ENCODE results near the gene DRD3.

The DRD3 gene

DNA sequence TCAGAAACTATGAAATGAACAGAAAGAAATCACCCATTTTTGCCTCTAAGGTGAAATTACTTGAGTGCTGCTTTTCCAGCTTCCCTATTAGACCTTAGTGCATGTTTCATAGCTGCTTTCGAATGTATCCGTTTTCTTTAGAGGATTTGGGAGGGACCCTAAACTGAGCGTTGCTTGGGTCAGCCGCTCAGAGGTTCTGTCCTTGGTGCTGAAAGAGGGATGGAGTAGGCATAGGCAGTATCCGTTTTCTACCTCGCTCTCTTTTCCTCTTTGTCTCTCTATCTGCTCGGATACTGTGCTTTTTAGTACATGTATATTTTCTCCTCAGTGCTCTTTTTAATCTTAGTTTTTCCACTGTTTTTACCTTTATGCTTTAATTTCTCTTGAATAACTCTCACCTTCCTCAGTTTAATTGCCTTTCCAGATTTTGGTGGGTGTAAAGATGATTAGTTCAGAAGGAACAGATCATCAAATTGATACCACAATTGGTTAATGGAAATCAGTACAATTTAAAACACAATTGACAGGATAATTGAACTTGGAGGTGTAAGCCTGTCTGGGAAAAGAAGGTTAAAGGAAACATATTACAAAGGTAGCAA, at the start of gene DRD3:
Gene DRD3 (minus strand): TSS at position 283 of the 599 bp plus-strand sequence. CDS start 7,060 bp downstream, outside the sequence.
- no peak for DNase-seq

- DNase-seq, result no peak
These were observed 48.2 kb upstream of the DRD3 start for GRCh38 chr3:114227076-114227475.

- DNase-seq, result no peak
These were observed 47.5 kb upstream of the DRD3 start for GRCh38 chr3:114226313-114226712.

DNA sequence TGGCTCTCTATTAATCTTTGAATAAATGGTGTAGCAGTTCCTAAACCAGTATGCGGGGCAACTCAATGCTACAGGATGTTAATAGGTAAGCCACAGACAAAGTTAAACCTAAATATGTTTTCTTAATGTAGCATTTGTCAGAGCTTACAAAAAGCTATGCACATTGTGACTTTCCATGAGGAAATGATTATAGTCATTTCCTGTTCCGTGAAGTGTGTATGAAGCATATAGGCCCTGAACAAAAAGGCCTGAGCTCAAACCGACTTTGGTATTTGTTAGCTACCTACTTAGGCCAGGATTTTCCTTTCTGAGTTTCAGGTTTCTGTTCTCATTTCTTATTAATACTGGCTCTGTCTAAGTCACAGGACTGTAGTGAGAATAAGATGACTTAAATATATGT, 44.3 kb upstream of the DRD3 start:
- DNase-seq, result no peak

GRCh38 chr3:114221881-114222264, 43.0 kb upstream of the DRD3 start:
- no peak for DNase-seq

- DNase-seq, result no peak
These were observed 42.5 kb upstream of the DRD3 start for GRCh38 chr3:114221165-114221880.

- no peak for DNase-seq
These were observed 40.9 kb upstream of the DRD3 start for GRCh38 chr3:114219741-114220140.

GRCh38 chr3:114218578-114219185, 39.8 kb upstream of the DRD3 start:
- no peak for DNase-seq

- no peak for DNase-seq
These were observed 39.2 kb upstream of the DRD3 start for GRCh38 chr3:114218006-114218405.

GRCh38 chr3:114217266-114217665, 38.4 kb upstream of the DRD3 start:
- no peak for DNase-seq

DNA sequence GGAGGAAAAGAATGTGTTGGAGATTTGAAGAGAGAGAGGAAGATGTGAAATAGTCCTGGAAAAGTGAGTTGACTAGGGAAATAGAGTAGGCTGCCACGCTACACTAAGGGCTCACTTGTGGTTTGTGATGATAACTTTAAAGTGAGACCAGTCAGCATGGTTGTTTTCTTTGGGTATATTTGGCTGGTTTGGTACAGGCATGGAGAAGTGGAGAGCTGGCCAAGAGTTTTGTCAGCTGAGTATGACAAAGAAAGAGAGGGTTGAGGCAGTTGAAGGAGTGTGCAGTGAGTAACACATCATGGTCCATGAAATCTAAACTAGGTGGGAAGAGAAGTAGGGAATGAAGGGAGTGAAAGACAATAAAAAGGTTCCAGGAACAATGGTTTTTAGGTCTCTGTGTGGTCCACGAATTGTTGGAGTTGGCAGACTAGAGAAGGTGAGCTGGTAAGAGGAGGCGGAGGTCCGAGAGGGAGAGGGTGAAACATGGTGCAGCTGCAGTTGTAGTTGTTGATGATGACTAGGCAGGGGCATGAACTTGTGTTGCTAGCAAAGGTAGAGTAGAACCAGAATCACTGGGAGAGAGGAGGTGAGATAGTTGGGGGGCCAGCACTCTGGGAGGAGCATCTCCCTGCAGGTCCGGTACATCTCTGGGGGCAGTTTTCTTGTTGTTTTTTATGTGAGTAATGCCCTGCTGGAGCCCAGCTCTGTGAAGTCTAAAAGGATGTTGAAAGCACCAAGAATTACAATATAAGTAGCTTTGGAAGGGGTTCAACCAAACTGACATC, 37.5 kb upstream of the DRD3 start:
- DNase-seq, result no peak

- no peak for DNase-seq
These were observed 35.9 kb upstream of the DRD3 start for GRCh38 chr3:114214542-114215341.

- no peak for DNase-seq
These were observed 35.0 kb upstream of the DRD3 start for GRCh38 chr3:114213627-114214541.

- no peak for DNase-seq
These were observed 34.4 kb upstream of the DRD3 start for GRCh38 chr3:114213292-114213626.

DNA sequence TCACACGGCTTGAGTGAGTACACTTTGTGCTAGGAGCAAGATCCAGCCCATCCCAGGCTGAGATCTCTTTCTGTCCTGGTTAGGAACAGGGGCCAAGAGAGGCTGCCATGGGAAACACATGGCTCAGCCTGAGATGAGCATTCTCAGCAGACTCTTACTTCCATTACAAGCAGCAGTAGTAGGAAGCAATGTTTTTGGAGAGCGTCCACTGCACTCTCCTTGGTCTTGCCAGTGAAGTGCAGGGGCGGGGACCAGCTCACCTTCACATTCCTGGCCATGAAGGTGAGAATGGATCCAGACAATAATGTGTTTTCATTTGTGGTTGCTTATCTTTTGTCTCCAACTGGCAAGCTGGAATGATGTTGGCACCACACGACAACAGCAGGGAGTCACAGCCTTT, 33.8 kb upstream of the DRD3 start:
- no peak for DNase-seq

GRCh38 chr3:114207768-114208167, 28.9 kb upstream of the DRD3 start:
- no peak for DNase-seq

DNA sequence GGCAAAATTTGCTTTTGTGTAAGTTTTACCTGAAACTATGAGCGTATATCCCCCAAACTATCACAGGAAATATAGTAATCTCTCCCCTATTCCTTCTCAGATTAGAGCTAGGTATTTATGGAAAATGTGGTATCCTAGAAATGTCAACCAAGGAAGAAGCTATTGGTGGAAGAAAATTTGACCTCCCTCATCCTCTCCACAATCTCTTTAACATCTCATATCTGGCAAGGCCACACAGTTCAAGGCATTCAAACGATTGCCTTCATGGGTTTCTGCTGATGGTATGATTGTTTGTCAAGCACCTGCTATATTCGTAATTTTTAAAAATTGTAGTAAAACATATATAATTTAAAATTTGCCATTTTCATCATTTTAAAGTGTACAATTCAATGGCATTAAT, 27.5 kb upstream of the DRD3 start:
- no peak for DNase-seq

DNA sequence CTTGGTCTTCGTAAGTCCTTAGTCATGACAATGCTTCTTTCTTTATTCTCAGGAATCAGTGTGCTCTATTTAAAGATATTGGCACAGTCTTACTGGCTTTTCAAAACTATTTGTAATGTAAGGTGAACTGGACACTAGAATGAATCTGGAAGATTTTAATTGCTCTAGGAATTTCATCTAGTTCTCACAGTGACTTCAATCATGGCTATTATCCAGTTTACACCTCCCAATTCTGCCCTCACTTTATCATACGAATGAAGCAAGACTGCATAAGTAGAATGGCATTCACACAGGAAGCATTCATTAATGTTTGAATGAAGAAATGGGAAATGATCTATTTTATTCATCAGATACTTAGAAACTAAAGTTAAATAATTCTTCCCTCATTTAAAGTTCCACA, 26.7 kb upstream of the DRD3 start:
- DNase-seq, result no peak

DNA sequence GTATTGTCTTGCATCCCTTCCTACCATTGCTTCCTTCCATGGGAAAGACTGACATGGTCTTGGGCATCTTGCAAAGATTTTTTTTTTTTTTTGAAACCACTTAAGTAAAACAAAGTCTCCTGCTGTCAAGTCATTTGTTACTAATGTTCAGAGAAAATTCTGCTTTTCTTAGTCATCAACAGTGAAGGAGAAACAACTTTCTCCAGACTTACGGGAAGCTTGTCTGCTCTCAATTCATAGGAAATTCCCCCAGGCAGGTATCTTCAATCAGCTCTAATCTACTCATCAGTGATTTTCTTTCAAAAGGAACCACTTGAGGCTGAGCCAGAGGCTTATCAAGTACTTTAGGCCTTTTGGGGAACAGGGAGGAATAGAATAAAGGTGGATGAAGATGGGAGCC, 15.9 kb upstream of the DRD3 start:
- DNase-seq, result no peak

DNA sequence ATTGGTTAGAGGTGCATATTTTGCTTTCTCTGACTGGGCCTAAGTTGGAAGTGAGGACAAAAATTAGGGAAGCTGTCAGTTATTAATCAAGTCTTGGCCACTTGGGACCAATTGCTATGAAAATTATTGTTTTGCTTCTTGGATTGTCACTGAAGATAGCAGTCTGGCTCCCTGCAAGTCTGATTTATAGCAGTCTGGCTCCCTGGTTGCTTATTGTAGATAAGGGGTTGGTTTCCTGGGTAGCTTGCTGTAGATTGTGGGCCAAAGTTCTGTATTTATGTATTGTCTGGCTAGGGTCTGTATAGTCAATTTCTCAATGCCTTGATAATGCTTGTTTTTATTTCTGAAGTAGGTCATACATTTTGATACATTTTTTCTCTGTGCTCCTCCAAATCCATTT, 13.3 kb upstream of the DRD3 start:
- DNase-seq, result no peak

DNA sequence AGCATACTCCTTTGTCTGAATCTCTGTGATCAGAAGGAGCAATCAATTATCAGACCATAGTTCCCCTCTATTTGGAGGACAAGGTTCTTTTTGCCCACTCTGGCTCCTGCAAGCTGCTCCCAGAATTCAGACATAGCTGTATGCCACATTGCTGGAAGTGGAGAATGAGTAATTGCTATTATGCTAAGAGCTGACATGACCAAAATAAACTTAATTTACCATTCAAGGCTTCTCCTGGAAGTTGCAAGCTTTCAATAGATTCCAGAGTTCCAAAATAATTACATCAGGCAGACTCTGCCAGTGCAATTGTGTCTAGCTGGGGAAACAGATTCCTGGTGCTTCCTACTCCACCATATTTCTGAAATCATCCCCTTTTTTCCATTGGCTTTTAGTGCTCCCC, 7.6 kb upstream of the DRD3 start:
- no peak for DNase-seq

GRCh38 chr3:114179575-114179974, 723 bp upstream of the DRD3 start:
- no peak for DNase-seq

Measured in 8988T (cell line).